ENCODE measurements around the gene PKHD1.
"Not testable (repeated sequence)": the region's sequence is repeated elsewhere in the genome, so short reads cannot be mapped to it uniquely, and the experiment has no call there.

The PKHD1 gene

GRCh38 chr6:51927450-51927849 is 160.0 kb downstream of the PKHD1 start:
- no peak for TF ChIP-seq POLR2A (IDR thresholded peaks at IDR 0.05; ENCODE audit: low read length)
- TF ChIP-seq GATA1 (IDR thresholded peaks at IDR 0.05; ENCODE audit: low read depth, low read length) = no peak
- DNase-seq = no peak

- no peak for DNase-seq
- no peak for TF ChIP-seq GATA1 (IDR thresholded peaks at IDR 0.05; ENCODE audit: low read depth, low read length)
- no peak for TF ChIP-seq POLR2A (IDR thresholded peaks at IDR 0.05; ENCODE audit: low read length)
Observed at GRCh38 chr6:51926125-51926524, 161.3 kb downstream of the PKHD1 start.

- not testable (repeated sequence) for DNase-seq
Observed at GRCh38 chr6:51922479-51922878, 164.9 kb downstream of the PKHD1 start.

- DNase-seq = not testable (repeated sequence)
Observed at GRCh38 chr6:51918347-51918746, 169.1 kb downstream of the PKHD1 start.

GRCh38 chr6:51915098-51915497 is 172.3 kb downstream of the PKHD1 start:
- TF ChIP-seq POLR2A (IDR thresholded peaks at IDR 0.05; ENCODE audit: low read length) = no peak
- TF ChIP-seq GATA1 (IDR thresholded peaks at IDR 0.05; ENCODE audit: low read depth, low read length) = no peak
- no peak for DNase-seq

- DNase-seq = no peak
- TF ChIP-seq POLR2A (IDR thresholded peaks at IDR 0.05; ENCODE audit: low read length) (no peak), GATA1 (IDR thresholded peaks at IDR 0.05; ENCODE audit: low read depth, low read length) (no peak)
Observed at GRCh38 chr6:51913265-51913664, 174.1 kb downstream of the PKHD1 start.

GRCh38 chr6:51910851-51911250 is 176.6 kb downstream of the PKHD1 start:
- TF ChIP-seq POLR2A (IDR thresholded peaks at IDR 0.05; ENCODE audit: low read length) = no peak
- no peak for TF ChIP-seq GATA1 (IDR thresholded peaks at IDR 0.05; ENCODE audit: low read depth, low read length)
- no peak for DNase-seq

GRCh38 chr6:51908243-51908642 is 179.2 kb downstream of the PKHD1 start:
- no peak for DNase-seq
- TF ChIP-seq GATA1 (IDR thresholded peaks at IDR 0.05; ENCODE audit: low read depth, low read length) (no peak), POLR2A (IDR thresholded peaks at IDR 0.05; ENCODE audit: low read length) (no peak)

GRCh38 chr6:51901766-51902764 is 185.3 kb downstream of the PKHD1 start:
- no peak for TF ChIP-seq POLR2A (IDR thresholded peaks at IDR 0.05; ENCODE audit: low read length)
- no peak for TF ChIP-seq GATA1 (IDR thresholded peaks at IDR 0.05; ENCODE audit: low read depth, low read length)
- DNase-seq = no peak

GRCh38 chr6:51893366-51893765 is 194.0 kb downstream of the PKHD1 start:
- no peak for TF ChIP-seq GATA1 (IDR thresholded peaks at IDR 0.05; ENCODE audit: low read depth, low read length)
- TF ChIP-seq POLR2A (IDR thresholded peaks at IDR 0.05; ENCODE audit: low read length) = no peak
- no peak for DNase-seq

GRCh38 chr6:51892750-51893149 is 194.7 kb downstream of the PKHD1 start:
- TF ChIP-seq POLR2A (IDR thresholded peaks at IDR 0.05; ENCODE audit: low read length) (no peak), GATA1 (IDR thresholded peaks at IDR 0.05; ENCODE audit: low read depth, low read length) (no peak)

GRCh38 chr6:51892339-51892738 is 195.1 kb downstream of the PKHD1 start:
- no peak for TF ChIP-seq GATA1 (IDR thresholded peaks at IDR 0.05; ENCODE audit: low read depth, low read length)
- no peak for TF ChIP-seq POLR2A (IDR thresholded peaks at IDR 0.05; ENCODE audit: low read length)
- DNase-seq = no peak

More at GRCh38 chr6:51892750-51893149, 194.7 kb downstream of the PKHD1 start:
- DNase-seq = no peak

GRCh38 chr6:51891784-51892183 is 195.6 kb downstream of the PKHD1 start:
- no peak for TF ChIP-seq GATA1 (IDR thresholded peaks at IDR 0.05; ENCODE audit: low read depth, low read length)
- TF ChIP-seq POLR2A (IDR thresholded peaks at IDR 0.05; ENCODE audit: low read length) = no peak
- DNase-seq = no peak

GRCh38 chr6:51887859-51888258 is 199.6 kb downstream of the PKHD1 start:
- DNase-seq = no peak
- TF ChIP-seq POLR2A (IDR thresholded peaks at IDR 0.05; ENCODE audit: low read length) = no peak
- TF ChIP-seq GATA1 (IDR thresholded peaks at IDR 0.05; ENCODE audit: low read depth, low read length) = no peak

- no peak for TF ChIP-seq GATA1 (IDR thresholded peaks at IDR 0.05; ENCODE audit: low read depth, low read length)
- no peak for TF ChIP-seq POLR2A (IDR thresholded peaks at IDR 0.05; ENCODE audit: low read length)
- DNase-seq = no peak
Observed at GRCh38 chr6:51885957-51886356, 201.5 kb downstream of the PKHD1 start.
